GM18951 (cell line): ENCODE measurements around the gene C2CD4A.
"Not testable (repeated sequence)": the region's sequence is repeated elsewhere in the genome, so short reads cannot be mapped to it uniquely, and the experiment has no call there.

Source experiments
- POLR2A ChIP-seq: IDR thresholded peaks from 4 replicates; pipeline ENCODE4 v1.6.1; 2011; ENCODE audit warnings: mild to moderate bottlenecking; ENCODE audit not compliant: insufficient read length, insufficient read depth; ENCODE audit errors: extremely low read depth
- in situ Hi-C: fragments of 300-500 bp; cut with MboI; formaldehyde crosslinking; loops from one replicate; pipeline ENCODE4 v1.12.0; 2022; ENCODE audit warnings: low sequenced_read_pairs, mixed read lengths, inconsistent platforms; ENCODE audit not compliant: unreplicated experiment

Gene C2CD4A

GRCh38 chr15:62066663-62067447, at the start of gene C2CD4A:
Gene C2CD4A, plus strand, starts transcription at chr15:62066977. Its CDS starts 637 bp downstream, at chr15:62067614.
- no peak for TF ChIP-seq POLR2A
- in situ Hi-C loops = loop anchor here (5.0 kb wide), 1 partner anchor 200 kb away; no protein-coding TSS in a partner anchor

- in situ Hi-C loops = no loop called here
- TF ChIP-seq POLR2A = no peak
These were observed 46.1 kb upstream of the C2CD4A start for GRCh38 chr15:62020576-62021160.

- in situ Hi-C loops = no loop called here
- TF ChIP-seq POLR2A = no peak
These were observed 44.7 kb upstream of the C2CD4A start for GRCh38 chr15:62021991-62022600.

- in situ Hi-C loops = no loop called here
- TF ChIP-seq POLR2A = no peak
These were observed 40.1 kb upstream of the C2CD4A start for GRCh38 chr15:62026487-62027262.

- TF ChIP-seq POLR2A = no peak
- in situ Hi-C loops = no loop called here
These were observed 39.6 kb upstream of the C2CD4A start for GRCh38 chr15:62027263-62027565.

- in situ Hi-C loops = no loop called here
- no peak for TF ChIP-seq POLR2A
These were observed 38.9 kb upstream of the C2CD4A start for GRCh38 chr15:62027916-62028315.

- in situ Hi-C loops = no loop called here
- no peak for TF ChIP-seq POLR2A
These were observed 31.4 kb upstream of the C2CD4A start for GRCh38 chr15:62035256-62035924.

GRCh38 chr15:62046078-62046743, 20.6 kb upstream of the C2CD4A start:
- TF ChIP-seq POLR2A = no peak
- in situ Hi-C loops = no loop called here

GRCh38 chr15:62047282-62047827, 19.4 kb upstream of the C2CD4A start:
- in situ Hi-C loops = no loop called here
- no peak for TF ChIP-seq POLR2A

- in situ Hi-C loops = not testable (repeated sequence)
These were observed 18.5 kb upstream of the C2CD4A start for GRCh38 chr15:62048254-62048653.

- in situ Hi-C loops = no loop called here
- TF ChIP-seq POLR2A = no peak
These were observed 16.7 kb upstream of the C2CD4A start for GRCh38 chr15:62050115-62050514.

GRCh38 chr15:62051166-62051565, 15.6 kb upstream of the C2CD4A start:
- in situ Hi-C loops = no loop called here
- TF ChIP-seq POLR2A = no peak
